ENCODE measurements around the gene GRIN1. TPM values are rescaled to one million over a fixed set of nuclear protein-coding genes. Genes with fewer than 3 reads are reported as not detected.
A peak's percentile ranks its signal among the peaks of the same experiment; 100 is the strongest.

GRIN1 gene
- total RNA-seq, 2 experiments from 2014 or later, result not detected

DNA sequence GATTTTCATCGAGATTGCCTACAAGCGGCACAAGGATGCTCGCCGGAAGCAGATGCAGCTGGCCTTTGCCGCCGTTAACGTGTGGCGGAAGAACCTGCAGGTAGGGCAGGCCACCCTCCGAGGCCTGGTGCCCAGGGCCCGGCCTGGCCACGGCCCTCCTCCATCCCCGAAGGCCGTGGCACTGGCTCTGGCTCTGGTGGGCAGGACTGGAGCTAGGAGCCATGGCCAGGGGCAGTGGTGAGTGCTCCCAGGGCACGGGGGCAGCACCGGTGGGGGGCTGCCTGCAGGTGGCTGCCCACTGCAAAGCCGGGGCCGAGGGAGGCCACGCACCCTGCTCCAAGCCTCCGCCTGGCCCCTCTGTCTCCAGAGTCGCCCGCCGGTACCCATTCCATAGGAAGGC is 24.9 kb downstream of the GRIN1 start:
- ChIA-PET POLR2A (interaction anchor here (1.6 kb wide), 1 partner anchor 77 kb away, joined by 3 read pairs; the partner anchor contains the start of gene TUBB4B), CTCF (no interaction called here)
- H3K4me1 Mint-ChIP-seq (ENCODE audit: low read depth), result peaks cover 9% of the 10 kb centered on the region
- no peak overlapping the region for H3K4me3 Mint-ChIP-seq
- no peaks in the 10 kb centered on the region for H3K36me3 Mint-ChIP-seq (ENCODE audit: low read depth)
- DNase-seq, result no peak
- no peak overlapping the region for H3K27ac Mint-ChIP-seq
- peaks cover 28% of the 10 kb centered on the region for H3K27me3 Mint-ChIP-seq (ENCODE audit: low read depth)
- ATAC-seq, result no peak
- H3K9me3 Mint-ChIP-seq (ENCODE audit: insufficient read depth), result no peaks in the 10 kb centered on the region

DNA sequence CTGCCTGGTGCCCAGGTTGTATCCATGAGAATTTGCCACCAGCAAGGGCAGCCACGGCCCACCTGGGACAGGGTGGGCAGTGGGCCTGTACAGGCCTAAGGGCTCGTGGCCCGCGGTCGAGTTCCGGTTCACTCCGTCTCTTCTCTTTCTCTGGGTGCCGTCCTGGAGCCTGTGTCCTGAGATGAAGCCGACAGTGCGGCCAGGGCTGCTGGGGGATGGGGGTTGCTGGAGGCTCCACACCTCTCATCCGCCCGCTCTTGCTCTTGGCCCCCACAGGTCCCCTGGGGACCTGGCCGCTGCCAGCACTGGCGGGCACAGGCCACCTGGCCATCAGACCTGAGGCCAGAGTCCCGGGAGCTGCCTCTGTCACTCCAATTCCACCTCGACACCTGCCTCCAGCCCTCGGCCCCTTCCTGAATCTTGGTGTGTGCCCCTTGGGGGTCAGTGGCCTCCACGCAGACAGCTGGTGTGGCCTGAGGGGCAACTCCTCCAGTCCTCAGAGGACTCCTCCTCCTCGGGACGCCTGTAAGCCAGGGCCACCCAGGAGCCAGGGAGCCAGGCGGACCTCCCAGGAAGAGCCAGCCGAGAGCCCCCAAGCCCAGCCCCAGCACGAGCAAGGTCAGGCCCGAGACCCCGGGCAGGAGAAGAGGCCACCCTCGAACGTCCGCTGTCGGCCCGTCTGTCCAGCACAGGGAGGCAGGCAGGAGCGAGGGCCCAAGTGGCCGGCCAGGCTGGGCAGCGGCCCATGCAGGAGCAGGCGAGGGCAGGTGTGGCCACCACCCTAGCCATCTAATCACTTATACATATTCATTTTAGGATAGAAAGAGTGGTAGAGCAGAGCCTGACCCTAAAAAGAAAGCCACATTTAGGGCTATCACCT is 25.7 kb downstream of the GRIN1 start:
- Mint-ChIP-seq H3K9me3 (ENCODE audit: insufficient read depth) (no peaks in the 10 kb centered on the region), H3K27me3 (ENCODE audit: low read depth) (peaks cover 26% of the 10 kb centered on the region), H3K36me3 (ENCODE audit: low read depth) (no peaks in the 10 kb centered on the region)

DNA sequence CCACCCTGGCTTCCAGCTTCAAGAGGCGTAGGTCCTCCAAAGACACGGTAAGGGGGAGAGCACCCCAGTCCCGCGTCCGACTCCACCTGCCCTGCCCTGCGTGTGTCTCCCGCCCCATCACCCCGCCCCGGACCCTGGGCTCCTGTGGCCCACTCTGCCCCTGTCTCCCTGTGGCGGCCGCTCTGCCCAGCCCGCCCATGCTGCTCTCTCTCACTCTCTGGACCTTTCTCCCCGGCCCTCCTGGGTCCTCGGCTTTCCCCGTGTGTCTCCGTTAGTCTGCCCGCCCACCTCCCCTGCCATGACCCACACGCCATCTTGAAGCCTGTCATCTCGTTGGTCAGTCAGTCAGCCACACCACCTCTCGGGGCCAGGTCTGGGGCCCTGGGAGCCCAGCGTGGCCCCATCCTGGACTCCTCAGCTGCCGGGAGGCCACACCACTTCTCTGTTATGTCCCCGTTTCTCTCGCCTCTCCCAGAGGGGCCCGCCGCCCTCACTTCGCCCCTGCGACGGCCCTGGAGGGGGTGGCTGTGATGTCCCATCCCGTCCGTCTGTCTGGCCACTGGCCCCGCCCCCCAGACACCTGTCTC is 26.4 kb downstream of the GRIN1 start:
- no peaks in the 10 kb centered on the region for H3K9me3 Mint-ChIP-seq (ENCODE audit: insufficient read depth)
- POLR2A ChIA-PET, result no interaction called here
- H3K4me1 Mint-ChIP-seq (ENCODE audit: low read depth), result peaks cover 5% of the 10 kb centered on the region
- no peak overlapping the region for H3K4me3 Mint-ChIP-seq
- no peak overlapping the region for H3K27ac Mint-ChIP-seq
- ATAC-seq (no peak), DNase-seq (no peak)
- peaks cover 27% of the 10 kb centered on the region for H3K27me3 Mint-ChIP-seq (ENCODE audit: low read depth)
- CTCF ChIA-PET, result no interaction called here
- no peaks in the 10 kb centered on the region for H3K36me3 Mint-ChIP-seq (ENCODE audit: low read depth)

More for the DNA sequence above, 25.7 kb downstream of the GRIN1 start:
- Mint-ChIP-seq H3K27ac (no peak overlapping the region), H3K4me1 (ENCODE audit: low read depth) (peaks cover 5% of the 10 kb centered on the region), H3K4me3 (no peak overlapping the region)
- ChIA-PET CTCF (no interaction called here), POLR2A (no interaction called here)
- no peak for DNase-seq
- ATAC-seq, result no peak

DNA sequence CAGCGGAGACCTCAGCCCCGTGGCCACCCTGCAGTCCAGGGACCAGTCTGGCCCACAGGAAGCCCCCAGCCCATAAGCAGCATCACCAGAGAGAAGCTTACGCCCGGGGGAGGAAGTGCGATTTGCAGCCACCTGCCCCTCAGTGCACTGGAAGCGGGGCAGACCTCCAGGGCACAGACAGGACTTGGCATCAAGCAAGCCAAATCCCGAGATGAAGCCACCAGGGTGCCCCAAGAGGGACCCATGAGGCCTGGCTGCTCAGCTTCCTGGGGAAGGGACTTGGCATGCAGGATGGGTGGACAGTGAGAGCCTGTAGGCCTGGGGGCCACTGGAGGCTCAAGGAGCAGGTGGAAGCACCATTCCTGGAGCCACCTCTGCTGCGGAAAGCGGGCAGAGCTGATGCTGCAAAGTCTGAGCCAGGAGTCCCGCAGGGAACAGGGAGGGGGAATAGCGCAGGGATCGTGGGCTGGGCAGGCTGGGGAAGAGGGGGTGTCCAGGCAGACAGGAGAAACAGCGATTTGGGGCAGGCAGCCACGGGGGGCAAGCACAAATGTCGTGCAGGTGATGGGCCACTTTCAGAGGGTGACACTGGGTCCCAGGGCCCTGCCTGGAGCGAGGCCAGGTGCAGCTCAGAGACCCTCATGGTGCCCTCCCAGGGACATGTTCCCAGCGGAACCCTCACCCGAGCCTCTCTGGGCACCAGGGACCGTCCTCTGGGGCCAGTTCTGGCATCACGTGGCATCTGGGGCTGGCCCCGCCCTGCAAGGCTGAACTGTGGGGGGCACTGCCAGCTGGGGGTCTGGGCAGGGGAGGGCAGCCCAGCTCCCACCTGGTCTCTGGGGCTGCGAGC is 27.7 kb downstream of the GRIN1 start:
- Mint-ChIP-seq H3K4me1 (ENCODE audit: low read depth) (peaks cover 5% of the 10 kb centered on the region), H3K9me3 (ENCODE audit: insufficient read depth) (no peaks in the 10 kb centered on the region), H3K27me3 (ENCODE audit: low read depth) (peaks cover 35% of the 10 kb centered on the region), H3K4me3 (no peak overlapping the region), H3K27ac (no peak overlapping the region), H3K36me3 (ENCODE audit: low read depth) (no peaks in the 10 kb centered on the region)
- POLR2A ChIA-PET, result no interaction called here
- CTCF ChIA-PET, result no interaction called here
- ATAC-seq (no peak), DNase-seq (no peak)

DNA sequence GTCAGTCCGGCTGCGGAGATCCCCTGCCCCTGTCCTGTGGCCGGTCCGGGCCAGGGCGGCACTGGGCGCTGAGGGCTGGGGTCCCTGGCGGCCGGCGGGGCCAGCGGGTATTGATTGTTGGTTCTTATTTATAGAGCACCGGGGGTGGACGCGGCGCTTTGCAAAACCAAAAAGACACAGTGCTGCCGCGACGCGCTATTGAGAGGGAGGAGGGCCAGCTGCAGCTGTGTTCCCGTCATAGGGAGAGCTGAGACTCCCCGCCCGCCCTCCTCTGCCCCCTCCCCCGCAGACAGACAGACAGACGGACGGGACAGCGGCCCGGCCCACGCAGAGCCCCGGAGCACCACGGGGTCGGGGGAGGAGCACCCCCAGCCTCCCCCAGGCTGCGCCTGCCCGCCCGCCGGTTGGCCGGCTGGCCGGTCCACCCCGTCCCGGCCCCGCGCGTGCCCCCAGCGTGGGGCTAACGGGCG is 28.4 kb downstream of the GRIN1 start:
- DNase-seq, result no peak
- Mint-ChIP-seq H3K36me3 (ENCODE audit: low read depth) (no peaks in the 10 kb centered on the region), H3K27ac (no peak overlapping the region), H3K4me3 (no peak overlapping the region), H3K9me3 (ENCODE audit: insufficient read depth) (no peaks in the 10 kb centered on the region), H3K4me1 (ENCODE audit: low read depth) (peaks cover 3% of the 10 kb centered on the region), H3K27me3 (ENCODE audit: low read depth) (peaks cover 37% of the 10 kb centered on the region)
- ChIA-PET CTCF (no interaction called here), POLR2A (no interaction called here)
- ATAC-seq, result no peak

DNA sequence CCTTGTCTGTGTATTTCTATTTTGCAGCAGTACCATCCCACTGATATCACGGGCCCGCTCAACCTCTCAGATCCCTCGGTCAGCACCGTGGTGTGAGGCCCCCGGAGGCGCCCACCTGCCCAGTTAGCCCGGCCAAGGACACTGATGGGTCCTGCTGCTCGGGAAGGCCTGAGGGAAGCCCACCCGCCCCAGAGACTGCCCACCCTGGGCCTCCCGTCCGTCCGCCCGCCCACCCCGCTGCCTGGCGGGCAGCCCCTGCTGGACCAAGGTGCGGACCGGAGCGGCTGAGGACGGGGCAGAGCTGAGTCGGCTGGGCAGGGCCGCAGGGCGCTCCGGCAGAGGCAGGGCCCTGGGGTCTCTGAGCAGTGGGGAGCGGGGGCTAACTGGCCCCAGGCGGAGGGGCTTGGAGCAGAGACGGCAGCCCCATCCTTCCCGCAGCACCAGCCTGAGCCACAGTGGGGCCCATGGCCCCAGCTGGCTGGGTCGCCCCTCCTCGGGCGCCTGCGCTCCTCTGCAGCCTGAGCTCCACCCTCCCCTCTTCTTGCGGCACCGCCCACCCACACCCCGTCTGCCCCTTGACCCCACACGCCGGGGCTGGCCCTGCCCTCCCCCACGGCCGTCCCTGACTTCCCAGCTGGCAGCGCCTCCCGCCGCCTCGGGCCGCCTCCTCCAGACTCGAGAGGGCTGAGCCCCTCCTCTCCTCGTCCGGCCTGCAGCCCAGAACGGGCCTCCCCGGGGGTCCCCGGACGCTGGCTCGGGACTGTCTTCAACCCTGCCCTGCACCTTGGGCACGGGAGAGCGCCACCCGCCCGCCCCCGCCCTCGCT is 29.0 kb downstream of the GRIN1 start:
- ChIA-PET CTCF (no interaction called here), POLR2A (interaction anchor here (0.6 kb wide), 1 partner anchor 11 kb away, joined by 3 read pairs; no protein-coding TSS in a partner anchor)
- Mint-ChIP-seq H3K27ac (no peak overlapping the region), H3K4me3 (no peak overlapping the region), H3K9me3 (ENCODE audit: insufficient read depth) (no peaks in the 10 kb centered on the region), H3K4me1 (ENCODE audit: low read depth) (peaks cover 3% of the 10 kb centered on the region), H3K27me3 (ENCODE audit: low read depth) (peaks cover 37% of the 10 kb centered on the region), H3K36me3 (ENCODE audit: low read depth) (no peaks in the 10 kb centered on the region)
- no peak for DNase-seq
- ATAC-seq, result no peak

DNA sequence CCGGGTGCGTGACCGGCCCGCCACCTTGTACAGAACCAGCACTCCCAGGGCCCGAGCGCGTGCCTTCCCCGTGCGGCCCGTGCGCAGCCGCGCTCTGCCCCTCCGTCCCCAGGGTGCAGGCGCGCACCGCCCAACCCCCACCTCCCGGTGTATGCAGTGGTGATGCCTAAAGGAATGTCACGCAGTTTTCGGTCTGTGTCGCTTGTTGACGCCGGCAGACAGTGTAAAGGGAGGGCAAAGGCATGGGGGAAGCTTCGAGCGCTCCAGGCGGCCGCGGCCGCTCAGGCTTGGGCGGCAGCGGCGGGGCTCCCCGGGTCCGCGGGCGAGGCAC is 29.6 kb downstream of the GRIN1 start:
- H3K36me3 Mint-ChIP-seq (ENCODE audit: low read depth), result no peaks in the 10 kb centered on the region
- H3K4me3 Mint-ChIP-seq, result no peak overlapping the region
- H3K27ac Mint-ChIP-seq, result no peak overlapping the region
- ChIA-PET CTCF (no interaction called here), POLR2A (interaction anchor here (0.6 kb wide), 1 partner anchor 12 kb away, joined by 3 read pairs; no protein-coding TSS in a partner anchor)
- DNase-seq, result no peak
- peaks cover 41% of the 10 kb centered on the region for H3K27me3 Mint-ChIP-seq (ENCODE audit: low read depth)
- peaks cover 3% of the 10 kb centered on the region for H3K4me1 Mint-ChIP-seq (ENCODE audit: low read depth)
- no peaks in the 10 kb centered on the region for H3K9me3 Mint-ChIP-seq (ENCODE audit: insufficient read depth)
- ATAC-seq, result peak; percentile 13

DNA sequence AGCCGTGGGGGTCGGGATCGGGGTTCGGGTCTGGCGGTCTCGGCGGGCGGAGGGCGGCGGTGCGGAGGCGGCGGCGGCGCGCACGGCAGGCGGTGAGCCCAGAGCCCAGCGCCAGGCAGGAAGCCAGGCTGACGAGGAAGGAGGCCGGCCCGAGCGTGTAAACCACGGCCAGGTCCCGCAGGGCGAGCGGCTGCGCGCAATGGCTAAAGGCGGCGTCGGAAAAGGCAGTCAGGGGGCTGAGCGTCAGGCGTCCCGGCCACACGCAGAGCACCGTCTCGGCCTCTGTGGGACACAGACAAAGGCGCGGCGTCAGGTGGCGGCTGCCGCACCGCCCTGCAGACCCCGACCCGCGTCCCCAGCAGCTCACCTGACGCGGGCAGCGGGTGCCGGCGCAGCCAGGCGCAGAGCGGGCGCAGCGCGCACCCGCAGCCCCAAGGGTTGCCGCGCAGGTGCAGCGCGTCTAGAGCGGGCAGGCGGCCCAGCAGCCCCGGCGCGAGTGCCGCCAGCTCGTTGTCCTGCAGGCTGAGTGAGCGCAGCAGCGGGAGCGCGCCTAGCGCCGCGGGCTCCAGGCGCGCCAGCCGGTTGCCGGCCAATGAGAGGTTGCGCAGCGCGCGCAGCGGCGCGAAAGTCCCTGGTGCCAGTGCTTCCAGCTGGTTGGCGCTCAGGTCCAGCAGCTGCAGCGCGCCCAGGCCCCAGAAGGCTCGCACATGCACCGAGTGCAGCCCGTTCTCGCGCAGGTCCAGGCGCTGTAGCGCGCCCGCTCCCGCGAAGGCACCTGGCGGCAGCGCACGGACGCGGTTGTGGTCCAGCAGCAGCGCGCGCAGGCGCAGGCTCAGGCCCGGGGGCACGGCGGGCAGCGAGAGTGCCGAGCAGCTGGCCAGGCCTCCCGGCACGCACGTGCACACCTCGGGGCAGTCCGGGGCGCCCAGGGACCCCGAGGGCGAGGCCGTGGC is 30.2 kb downstream of the GRIN1 start:
- no peaks in the 10 kb centered on the region for H3K9me3 Mint-ChIP-seq (ENCODE audit: insufficient read depth)
- DNase-seq (no peak), ATAC-seq (peak; percentile 37)
- ChIA-PET POLR2A (interaction anchor here (0.6 to 1.1 kb wide), 3 partner anchors 12 to 71 kb away, joined by 3 read pairs; partner anchors contain the start of gene TUBB4B), CTCF (no interaction called here)
- H3K4me3 Mint-ChIP-seq, result peak overlapping the region; percentile 31
- H3K4me1 Mint-ChIP-seq (ENCODE audit: low read depth), result peaks cover 3% of the 10 kb centered on the region
- H3K27ac Mint-ChIP-seq, result no peak overlapping the region
- peaks cover 40% of the 10 kb centered on the region for H3K27me3 Mint-ChIP-seq (ENCODE audit: low read depth)
- no peaks in the 10 kb centered on the region for H3K36me3 Mint-ChIP-seq (ENCODE audit: low read depth)

DNA sequence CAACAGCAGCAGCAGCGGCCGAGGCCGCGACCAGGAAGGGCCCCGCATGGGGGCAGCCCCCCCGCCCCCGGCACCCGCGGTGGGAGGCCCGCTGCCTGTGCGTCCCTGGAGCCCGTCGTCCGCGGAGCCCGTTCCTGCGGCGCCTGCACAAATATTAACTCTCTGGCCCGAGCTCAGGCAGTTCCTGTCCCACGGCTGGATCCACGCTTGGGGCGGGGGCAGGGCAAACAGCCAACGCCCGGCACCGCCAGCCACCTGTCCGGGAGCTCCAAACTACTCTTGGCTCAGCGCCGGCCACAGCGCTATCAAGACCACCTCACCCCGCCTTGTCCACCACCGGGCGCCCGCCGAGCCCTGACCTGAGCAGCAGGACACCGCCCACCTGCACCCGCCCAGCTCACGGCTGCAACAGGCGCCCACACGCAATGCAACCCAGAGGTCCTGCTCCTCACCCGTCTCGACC is 31.0 kb downstream of the GRIN1 start, which contains the start of gene LRRC26:
Gene LRRC26, minus strand, starts transcription at position 156 of the 463 bp plus-strand sequence. Its CDS starts 108 bp downstream, at position 48.
- Mint-ChIP-seq H3K4me3 (peak within 1 kb of the TSS; percentile 31), H3K27ac (no peak within 1 kb of the TSS), H3K9me3 (ENCODE audit: insufficient read depth) (no peaks in the 10 kb centered on the region), H3K4me1 (ENCODE audit: low read depth) (peaks cover 3% of the 10 kb centered on the region), H3K27me3 (ENCODE audit: low read depth) (peaks cover 40% of the 10 kb centered on the region), H3K36me3 (ENCODE audit: low read depth) (no peaks in the 10 kb centered on the region)
- ChIA-PET POLR2A (interaction anchor here (0.9 to 1.1 kb wide), 3 partner anchors 19 to 71 kb away, joined by 3 to 4 read pairs (median 3); partner anchors contain the start of gene TUBB4B), CTCF (no interaction called here)
- no peak for DNase-seq
- no peak for ATAC-seq

DNA sequence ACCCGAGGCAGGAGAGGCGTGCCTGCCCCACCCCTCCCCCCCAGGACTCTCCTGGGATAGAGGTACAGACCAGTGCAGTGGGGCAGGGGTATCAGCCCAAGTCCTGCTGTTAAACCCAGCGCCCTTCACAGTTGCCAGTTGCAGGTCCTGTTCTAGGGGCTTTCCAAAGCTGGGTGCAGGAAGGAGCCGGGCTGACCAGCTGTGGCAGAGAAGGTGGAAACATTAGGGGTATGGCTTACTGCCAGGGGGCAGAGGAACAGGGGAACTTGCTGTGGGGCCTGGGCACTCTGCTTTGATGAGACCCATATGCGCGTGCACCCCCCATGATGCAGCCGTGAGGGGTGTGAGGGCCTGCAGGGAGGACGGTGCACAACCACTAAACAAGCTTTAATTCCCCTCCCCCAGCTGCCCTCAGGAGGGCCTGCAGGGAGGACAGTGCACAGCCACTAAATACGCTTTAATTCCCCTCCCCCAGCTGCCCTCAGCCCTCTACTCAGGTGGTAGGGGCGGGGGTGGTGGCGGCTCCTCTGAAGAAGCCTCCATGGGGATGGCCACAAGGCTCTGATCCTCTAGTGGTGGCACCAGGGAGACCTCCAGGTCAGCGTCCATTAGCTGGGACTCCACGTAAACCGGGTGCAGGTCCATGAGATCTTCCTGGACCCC is 31.7 kb downstream of the GRIN1 start:
- POLR2A ChIA-PET, result interaction anchor here (0.6 to 1.0 kb wide), 6 partner anchors 17 to 72 kb away, joined by 3 to 4 read pairs (median 3); no protein-coding TSS in a partner anchor
- DNase-seq (no peak), ATAC-seq (no peak)
- Mint-ChIP-seq H3K9me3 (ENCODE audit: insufficient read depth) (no peaks in the 10 kb centered on the region), H3K4me1 (ENCODE audit: low read depth) (peaks cover 3% of the 10 kb centered on the region), H3K4me3 (no peak overlapping the region), H3K27me3 (ENCODE audit: low read depth) (peaks cover 40% of the 10 kb centered on the region), H3K27ac (no peak overlapping the region), H3K36me3 (ENCODE audit: low read depth) (no peaks in the 10 kb centered on the region)
- CTCF ChIA-PET, result no interaction called here

Measured in activated CD8-positive, alpha-beta T cell treated with anti-CD3 and anti-CD28 coated beads, Interleukin-2, amount 10 ng/mL, durations not matched to agents 7 days and 5 days (primary cell).